GM19397 (cell line): ENCODE results near the gene UBA3.

Experiments
- ATAC-seq: cut with Tn5 transposase; IDR thresholded peaks from one replicate; pipeline ENCODE4 v1.9.1; 2021; ENCODE audit warnings: mild to moderate bottlenecking, moderate library complexity; ENCODE audit not compliant: unreplicated experiment

The UBA3 gene

DNA sequence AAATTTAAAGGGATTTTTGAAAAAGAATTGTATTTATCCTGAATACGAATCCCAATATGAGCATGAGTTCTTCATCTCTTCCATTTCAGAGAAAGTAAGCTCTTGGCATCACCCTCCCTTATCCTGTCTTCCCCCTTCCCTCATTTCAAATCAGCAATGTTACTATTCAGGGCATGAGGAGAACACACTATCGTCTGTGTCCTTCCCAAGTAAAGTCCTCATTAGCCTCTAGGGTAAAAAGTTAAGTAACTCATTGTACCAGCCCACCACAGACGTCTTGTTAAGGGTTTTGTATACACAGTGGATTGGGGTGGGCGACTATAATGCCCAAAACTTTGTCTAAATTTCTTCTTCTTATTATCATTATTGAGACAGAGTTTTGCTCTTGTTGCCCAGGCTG is 19.4 kb upstream of the UBA3 start:
- ATAC-seq = no peak

DNA sequence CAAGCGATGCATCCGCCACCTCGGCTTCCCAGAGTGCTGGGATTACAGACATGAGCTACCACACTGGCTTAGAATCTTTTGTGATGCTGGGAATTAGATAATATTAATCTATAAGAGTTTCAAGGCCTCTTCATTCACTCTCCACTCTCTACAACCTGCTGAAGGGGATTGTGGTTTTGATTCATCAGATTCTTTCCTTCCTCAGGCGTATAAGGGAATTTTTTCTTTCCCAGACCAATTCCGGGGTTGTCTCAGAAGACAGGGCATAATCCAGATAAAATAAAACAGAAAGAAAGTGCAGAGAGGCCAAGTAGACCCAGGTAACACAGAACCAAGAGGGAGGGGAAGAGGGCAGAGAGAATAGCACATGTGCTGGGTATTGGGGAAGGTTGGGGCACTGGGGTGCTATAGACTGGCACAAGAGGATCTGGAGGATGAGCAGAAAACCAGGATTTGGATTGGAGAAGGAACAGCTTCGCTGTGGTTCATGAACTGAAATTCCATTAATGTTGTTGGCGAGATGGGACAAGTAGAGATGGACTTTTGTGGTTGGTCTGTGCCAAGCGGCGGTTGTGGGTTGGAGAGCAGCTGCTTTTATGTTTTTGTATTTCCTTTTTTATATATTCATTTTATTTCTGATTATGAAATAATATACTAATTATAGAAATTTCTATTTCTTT is 17.4 kb upstream of the UBA3 start:
- no peak for ATAC-seq

DNA sequence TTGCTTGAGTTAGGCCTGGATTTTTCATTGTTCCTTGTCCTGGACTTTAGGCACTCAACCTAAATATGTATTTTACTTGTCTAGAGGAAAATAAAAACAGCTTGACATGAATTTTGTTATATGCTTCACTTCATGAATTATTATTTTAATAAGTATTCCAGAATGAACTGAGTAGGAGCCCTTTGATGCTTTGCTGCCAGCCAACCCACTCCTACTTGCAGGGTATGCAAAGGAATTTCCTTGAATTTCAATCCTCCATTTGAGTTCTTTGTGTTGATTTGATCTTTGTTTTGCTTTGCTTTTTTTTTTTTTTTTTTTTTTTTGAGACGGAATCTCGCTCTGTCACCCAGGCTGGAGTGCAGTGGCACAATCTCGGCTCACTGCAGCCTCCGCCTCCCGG is 16.1 kb upstream of the UBA3 start:
- no peak for ATAC-seq

DNA sequence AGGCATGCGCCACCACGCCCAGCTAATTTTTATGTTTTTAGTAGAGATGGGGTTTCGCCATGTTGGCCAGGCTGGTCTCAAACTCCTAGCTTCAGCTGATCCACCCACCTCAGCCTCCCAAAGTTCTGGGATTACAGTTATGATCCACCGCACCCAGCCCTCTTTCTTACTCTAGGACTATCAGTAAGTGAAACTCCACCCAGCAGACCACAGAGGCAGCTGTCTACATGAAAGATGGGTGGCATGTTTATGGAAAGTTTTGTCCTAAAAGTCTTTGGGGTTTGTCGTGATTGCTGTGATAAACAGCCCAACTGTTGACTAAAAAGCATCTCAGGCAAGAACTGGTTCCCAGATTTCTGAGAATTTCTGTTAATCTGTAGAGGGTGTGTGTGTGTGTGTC is 15.5 kb upstream of the UBA3 start:
- ATAC-seq = no peak

DNA sequence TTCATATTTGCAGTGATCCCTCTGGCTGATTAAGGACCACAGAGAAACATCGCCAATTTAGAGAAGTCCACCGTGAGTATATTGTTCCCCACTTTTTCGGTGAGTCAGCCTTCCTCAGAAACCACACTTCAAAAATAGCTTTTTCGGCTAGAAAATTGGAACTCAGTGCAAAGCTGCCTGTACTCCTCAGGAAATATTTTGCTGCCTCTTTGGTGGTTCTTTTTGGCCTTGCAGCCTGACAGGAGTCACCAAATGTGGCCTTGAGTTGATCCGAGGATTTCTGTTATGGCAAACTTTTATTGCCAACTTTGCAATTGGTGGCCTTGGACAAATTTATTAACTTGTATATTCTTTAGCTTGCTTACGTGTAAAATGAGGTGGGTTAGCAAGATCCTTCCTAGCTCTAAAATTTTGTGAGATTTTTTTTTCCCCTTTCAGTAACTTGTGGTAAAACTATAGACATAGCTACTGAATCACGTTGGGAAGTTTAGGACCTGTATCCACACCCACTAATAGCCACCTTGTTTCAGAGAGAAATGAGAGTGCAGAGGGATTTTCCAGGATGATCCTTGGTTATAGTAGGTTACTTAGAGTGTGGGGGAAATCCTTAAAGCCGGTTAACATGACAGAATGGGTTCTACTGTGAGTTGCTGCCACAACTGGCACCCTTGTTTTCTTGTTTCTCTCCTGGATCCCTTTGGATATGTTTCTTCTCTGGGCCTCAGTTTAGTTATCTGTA is 14.5 kb upstream of the UBA3 start:
- no peak for ATAC-seq

GRCh38 chr3:69092030-69092516 is 11.9 kb upstream of the UBA3 start:
- ATAC-seq = peak; percentile 79

- peak; percentile 3 for ATAC-seq
Observed at GRCh38 chr3:69091389-69092029, 11.3 kb upstream of the UBA3 start.

DNA sequence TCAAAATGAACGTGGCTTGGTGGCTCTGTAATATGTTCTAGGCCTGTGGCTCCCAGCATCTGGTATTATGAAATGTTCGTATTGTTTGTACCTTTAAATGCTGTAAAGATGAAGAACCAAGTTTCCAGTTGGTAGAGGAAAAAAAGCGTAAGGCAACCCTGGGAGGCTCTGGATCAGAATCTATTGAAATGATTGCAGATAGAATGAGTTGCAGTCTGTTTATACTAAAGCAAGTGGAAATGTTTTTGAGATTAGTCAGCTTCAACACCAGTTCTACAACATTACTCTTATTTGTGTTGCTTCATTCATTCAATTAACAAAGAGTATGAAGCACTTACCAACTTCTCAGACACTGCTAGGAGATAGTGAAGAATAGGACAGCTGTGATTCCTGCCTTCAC is 9.9 kb upstream of the UBA3 start:
- ATAC-seq = no peak

DNA sequence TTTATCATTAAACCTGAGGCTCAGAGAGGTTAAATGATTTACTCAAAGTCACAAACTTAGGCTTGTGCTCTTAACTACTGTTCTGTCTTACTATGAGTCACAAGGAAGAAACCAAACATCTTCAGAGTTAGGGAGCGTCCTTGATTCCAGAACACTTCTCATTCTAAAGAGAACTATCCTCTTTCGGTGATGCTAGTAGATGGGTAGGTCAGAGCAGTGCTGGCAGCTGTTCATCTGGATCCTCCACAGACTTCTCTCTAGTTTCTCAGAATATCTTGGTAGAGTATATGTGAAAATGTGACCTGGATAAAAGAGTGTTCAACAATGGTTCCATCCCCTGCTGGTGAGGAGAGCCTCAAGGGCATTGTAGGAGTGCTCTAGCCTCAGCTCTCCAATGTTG is 7.9 kb upstream of the UBA3 start:
- ATAC-seq = no peak

DNA sequence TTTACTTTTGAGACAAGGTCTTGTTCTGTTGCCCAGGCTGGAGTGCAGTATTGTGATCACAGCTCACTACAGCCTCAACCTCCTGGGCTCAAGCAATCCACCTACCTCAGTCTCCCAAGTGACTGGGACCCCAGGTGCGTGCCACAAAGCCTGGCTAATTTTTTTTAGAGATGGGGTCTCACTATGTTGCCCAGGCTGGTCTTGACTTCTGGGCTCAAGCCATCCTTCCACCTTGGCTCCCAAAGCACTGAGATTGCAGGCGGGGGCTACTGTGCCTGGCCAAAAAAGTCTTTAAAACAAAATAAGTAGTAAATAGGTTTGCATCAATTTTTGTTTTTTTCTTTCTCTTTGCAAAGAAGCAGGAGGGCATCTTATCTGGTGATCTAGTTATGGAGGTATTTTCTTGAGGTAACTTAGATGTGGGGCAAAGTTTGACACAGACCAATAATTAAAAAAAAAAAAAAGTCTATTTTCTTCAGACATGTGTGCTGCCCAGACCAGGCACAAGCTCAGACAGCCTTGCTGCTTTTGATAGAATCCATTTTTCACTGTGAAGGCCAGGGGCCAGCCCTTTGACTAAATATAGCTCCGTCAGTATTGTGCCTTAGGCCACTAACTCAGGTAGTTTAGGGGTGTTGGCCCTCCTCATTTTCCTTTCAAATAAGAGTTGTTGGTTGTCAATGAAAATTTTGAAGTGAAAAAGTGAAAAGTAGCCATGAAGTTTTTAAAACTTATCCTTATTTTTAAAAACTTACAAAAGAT is 7.0 kb upstream of the UBA3 start:
- no peak for ATAC-seq

DNA sequence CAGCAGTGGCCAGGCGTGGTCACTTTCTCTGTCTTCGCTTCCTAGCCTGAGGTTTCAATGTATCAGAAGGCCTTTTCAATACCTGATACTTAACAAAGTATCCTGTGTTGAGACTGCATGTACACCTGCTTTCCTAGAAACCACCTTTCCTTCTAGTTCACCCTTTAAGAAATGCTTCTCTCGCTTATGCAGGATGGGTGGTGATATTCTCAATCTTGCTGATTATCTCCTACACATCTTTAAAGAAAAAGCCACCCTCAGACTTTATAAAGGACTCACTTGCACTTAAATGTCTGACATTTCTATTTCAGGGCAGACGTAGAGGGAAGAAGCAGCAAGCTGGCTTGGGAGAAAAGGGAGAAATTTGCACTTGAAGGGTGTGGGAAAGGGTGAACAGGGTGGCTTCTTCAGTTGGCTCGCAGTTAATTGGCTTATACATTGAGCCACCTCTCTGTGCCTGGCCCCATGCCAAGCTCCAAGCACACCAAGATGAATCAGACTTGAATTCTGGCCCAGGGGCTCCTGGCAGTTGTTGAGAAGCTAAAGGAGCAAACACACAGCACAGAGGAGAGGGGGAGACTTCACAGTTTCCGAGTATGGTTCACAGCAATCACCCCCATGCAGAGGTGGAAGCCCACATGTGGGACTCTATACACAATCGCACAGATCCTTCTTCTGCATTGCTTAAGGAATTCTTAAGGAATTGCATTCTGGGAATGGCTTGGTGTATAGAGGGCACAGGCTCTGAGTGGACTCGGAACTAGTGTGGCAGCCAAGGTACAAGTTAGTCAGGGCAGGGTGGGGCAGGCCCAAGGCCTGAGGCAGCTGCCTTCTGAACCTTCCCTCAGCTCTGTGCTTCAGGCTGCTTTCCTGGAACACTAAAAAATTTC is 5.9 kb upstream of the UBA3 start:
- ATAC-seq = no peak

GRCh38 chr3:69085168-69085832 is 5.1 kb upstream of the UBA3 start:
- ATAC-seq = no peak

DNA sequence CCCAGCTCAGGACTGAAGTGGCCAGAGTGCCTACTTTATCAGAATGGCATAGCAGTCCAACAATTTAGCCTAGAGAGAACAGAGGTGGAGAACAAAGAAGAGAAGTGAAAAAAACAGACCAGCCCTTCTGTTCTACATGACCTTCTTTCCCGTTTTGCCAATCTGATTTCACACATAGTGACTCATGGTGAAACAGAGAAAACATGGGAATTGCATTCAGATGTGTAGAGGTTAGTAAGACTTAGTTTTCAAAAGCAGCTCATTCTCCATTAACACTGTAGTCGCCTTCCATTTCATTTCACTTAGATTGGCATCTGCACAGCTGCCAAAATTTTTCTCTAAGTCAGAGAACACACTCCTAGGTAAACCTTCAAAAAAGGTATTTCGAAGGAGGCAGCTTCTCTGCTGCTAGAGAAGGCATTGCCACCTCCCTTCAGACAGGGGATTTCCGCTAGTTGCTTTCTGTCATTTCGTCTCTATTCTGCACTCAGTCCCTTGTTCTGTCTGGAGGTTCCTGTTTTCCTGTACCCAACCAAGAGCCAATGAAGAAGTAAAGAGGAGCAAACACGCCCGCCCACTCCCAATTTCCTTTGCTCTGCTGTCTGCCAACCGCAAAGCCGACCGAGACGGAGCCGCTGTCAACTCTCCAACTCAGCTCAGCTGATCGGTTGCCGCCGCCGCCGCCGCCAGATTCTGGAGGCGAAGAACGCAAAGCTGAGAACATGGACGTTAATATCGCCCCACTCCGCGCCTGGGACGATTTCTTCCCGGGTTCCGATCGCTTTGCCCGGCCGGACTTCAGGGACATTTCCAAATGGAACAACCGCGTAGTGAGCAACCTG is 4.4 kb upstream of the UBA3 start, which contains the start of gene ARL6IP5:
Gene ARL6IP5, plus strand, starts transcription at position 612 of the 842 bp plus-strand sequence. Its CDS starts 111 bp downstream, at position 723.
- ATAC-seq = peak; percentile 58

GRCh38 chr3:69082805-69083204 is 2.6 kb upstream of the UBA3 start:
- ATAC-seq = peak; percentile 50

- no peak for ATAC-seq
Observed at GRCh38 chr3:69082361-69082760, 2.2 kb upstream of the UBA3 start.

DNA sequence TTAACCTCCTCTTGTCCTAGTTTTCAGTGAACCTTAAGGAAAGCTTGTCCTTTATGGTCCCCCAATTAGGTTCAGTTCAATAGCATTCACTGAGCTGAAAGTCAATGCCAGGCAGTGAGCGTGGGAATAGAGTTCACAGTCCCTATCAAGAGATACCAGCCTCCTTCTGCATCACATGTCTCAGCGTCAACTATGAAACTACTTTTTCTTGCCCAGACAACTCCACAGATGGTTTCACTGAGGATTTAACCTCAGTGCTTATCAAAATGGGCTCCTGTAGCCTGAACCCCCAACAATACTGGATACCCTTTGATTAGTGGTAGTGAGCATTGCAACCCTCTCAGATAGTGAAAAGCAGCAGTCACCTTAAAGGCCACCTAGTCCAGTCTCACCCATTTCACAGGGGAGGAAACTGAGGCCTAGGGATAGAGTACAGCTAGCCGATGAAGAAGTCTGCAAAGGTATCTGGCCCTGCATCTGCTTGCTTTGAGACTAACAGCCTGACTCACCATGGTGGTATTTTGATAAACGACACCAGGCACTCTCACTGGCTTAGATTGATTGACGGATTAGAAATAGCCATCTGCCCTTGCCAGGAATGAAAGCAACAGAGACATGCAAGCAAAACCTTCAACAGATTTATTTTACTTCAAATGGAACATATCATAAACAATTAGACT is 1.6 kb upstream of the UBA3 start:
- ATAC-seq = no peak

DNA sequence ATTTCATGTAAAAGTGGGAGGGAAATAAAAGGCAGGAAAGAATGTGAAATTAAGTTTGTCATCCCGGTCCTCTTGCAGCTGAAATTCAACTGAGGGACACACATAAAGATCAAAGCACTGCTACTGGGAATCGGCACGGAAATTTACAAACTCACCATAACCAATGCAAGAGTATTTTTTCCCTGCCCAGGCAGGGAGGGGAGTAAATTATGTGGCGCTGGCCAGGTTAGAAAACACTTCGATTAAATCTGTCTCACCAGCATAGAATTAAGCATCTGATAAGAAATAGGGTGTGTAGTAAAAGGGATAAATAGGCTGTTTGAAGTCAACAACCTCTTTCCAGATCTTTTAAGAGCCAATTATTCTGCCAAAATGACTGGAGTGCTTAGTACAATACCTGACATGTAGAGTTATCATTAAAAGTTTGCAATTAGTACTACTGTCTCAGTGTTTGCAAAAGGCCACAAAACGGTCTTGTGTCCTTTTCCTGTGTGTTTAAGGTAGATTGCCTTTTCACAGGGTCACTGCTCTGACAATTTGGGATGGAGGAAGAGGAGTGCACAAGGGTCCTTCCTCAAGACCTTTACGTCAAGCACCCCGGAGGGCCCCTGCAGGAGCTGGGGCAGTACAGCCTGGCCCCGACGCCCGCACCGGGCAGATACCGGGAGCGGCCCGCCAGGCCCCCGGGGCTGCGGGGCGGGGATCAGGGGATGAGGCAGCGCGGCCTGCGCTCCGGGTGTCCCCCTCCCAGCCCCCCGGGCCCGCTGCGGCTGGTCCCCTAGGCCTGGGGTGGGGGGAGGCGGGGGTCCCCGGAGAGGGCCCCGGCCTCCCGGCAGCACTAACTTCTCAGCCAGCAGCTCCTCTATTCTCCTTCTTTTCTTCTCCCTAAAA is 651 bp downstream of the UBA3 start:
- ATAC-seq = no peak
